GF-D8 (cell line): Measurements from ENCODE around the gene EPN2.
"Not testable (repeated sequence)": the region's sequence is repeated elsewhere in the genome, so short reads cannot be mapped to it uniquely, and the experiment has no call there.

Experiments
- DNase-seq: peaks from one replicate; lab custom pipeline; 2025; lab: John Stamatoyannopoulos, UW

Gene EPN2

GRCh38 chr17:19345486-19346350 is 108.6 kb downstream of the EPN2 start:
- DNase-seq: no peak

GRCh38 chr17:19346351-19347255 is 109.4 kb downstream of the EPN2 start:
- DNase-seq: no peak

GRCh38 chr17:19347323-19348080 is 110.3 kb downstream of the EPN2 start:
- no peak for DNase-seq

GRCh38 chr17:19348081-19348650 is 111.0 kb downstream of the EPN2 start:
- no peak for DNase-seq

- no peak for DNase-seq
These were observed 111.6 kb downstream of the EPN2 start for GRCh38 chr17:19348806-19349205.

GRCh38 chr17:19353401-19353800 is 116.2 kb downstream of the EPN2 start:
- DNase-seq: not testable (repeated sequence)

- DNase-seq: no peak
These were observed 117.6 kb downstream of the EPN2 start for GRCh38 chr17:19354748-19355147.

- DNase-seq: no peak
These were observed 120.2 kb downstream of the EPN2 start for GRCh38 chr17:19357351-19357750.

GRCh38 chr17:19357761-19358160 is 120.6 kb downstream of the EPN2 start:
- no peak for DNase-seq

- DNase-seq: no peak
These were observed 122.0 kb downstream of the EPN2 start for GRCh38 chr17:19359151-19359550.

GRCh38 chr17:19359856-19360255 is 122.7 kb downstream of the EPN2 start:
- DNase-seq: no peak

GRCh38 chr17:19360772-19361171 is 123.6 kb downstream of the EPN2 start:
- DNase-seq: no peak

- no peak for DNase-seq
These were observed 124.2 kb downstream of the EPN2 start for GRCh38 chr17:19361326-19361725.

- DNase-seq: no peak
These were observed 124.7 kb downstream of the EPN2 start for GRCh38 chr17:19361944-19362276.

- DNase-seq: no peak
These were observed 125.3 kb downstream of the EPN2 start, which contains the start of gene B9D1 for GRCh38 chr17:19362277-19363113. TSS of gene B9D1 (minus strand) at chr17:19362723. CDS start at chr17:19362569, 154 bp downstream.

- no peak for DNase-seq
These were observed 125.9 kb downstream of the EPN2 start for GRCh38 chr17:19363114-19363438.

- DNase-seq: no peak
These were observed 126.4 kb downstream of the EPN2 start for GRCh38 chr17:19363460-19364035.

- DNase-seq: no peak
These were observed 127.7 kb downstream of the EPN2 start for GRCh38 chr17:19364699-19365498.

- no peak for DNase-seq
These were observed 128.3 kb downstream of the EPN2 start for GRCh38 chr17:19365499-19365817.
